ENCODE data around the gene APLF.

- no peak for TF ChIP-seq CTCF (IDR thresholded peaks at IDR 0.05)
- no peak for TF ChIP-seq POLR2A (IDR thresholded peaks at IDR 0.05)
- TF ChIP-seq POLR2AphosphoS5 (IDR thresholded peaks at IDR 0.05) = no peak
Observed at GRCh38 chr2:68428746-68429145, 38.6 kb upstream of the APLF start.
